Stomach (tissue), 4 donors: ENCODE measurements around the gene EEF1E1.

Experiments used
- CTCF ChIP-seq, 7 experiments: fragments of 450-650 bp in 4 of 7; fragments of 200-600 bp in 3 of 7; sonication (generic) in 3 of 7; IDR thresholded peaks; one replicate each; pipeline ENCODE4 v1.5.1; 2016 to 2019; ENCODE audit warnings: antibody characterized with exemption in 7 of 7, control low read depth in 2 of 7, mild to moderate bottlenecking in 1 of 7
- POLR2AphosphoS5 ChIP-seq, 3 donors: sonication (generic); formaldehyde crosslinking; IDR thresholded peaks; one replicate each; pipeline ENCODE4 v1.6.1; 2016; ENCODE audit warnings: antibody characterized with exemption in 3 of 3

- TF ChIP-seq CTCF (IDR thresholded peaks at IDR 0.05), result no peak
- no peak for TF ChIP-seq POLR2AphosphoS5 (IDR thresholded peaks at IDR 0.05)
Measured at GRCh38 chr6:8061736-8062135, 40.6 kb downstream of the EEF1E1 start.
